Right hindlimb (tissue), 1 donor: ENCODE data around the gene CBFA2T3.
A peak's percentile ranks its signal among the peaks of the same experiment; 100 is the strongest.
"Not testable (repeated sequence)": the region's sequence is repeated elsewhere in the genome, so short reads cannot be mapped to it uniquely, and the experiment has no call there.

Source experiments
- DNase-seq: peaks from one replicate; pipeline ENCODE4 v3.0.0-alpha.2; 2018

Gene CBFA2T3

GRCh38 chr16:88977018-88977811, at the start of gene CBFA2T3:
CBFA2T3 (minus strand) TSS chr16:88977207; CDS start chr16:88976807, 400 bp downstream.
- peak; percentile 79 for DNase-seq

- DNase-seq, result no peak
Measured at GRCh38 chr16:89026121-89026612, 49.2 kb upstream of the CBFA2T3 start.

- DNase-seq, result no peak
Measured at GRCh38 chr16:89025636-89026035, 48.6 kb upstream of the CBFA2T3 start.

DNA sequence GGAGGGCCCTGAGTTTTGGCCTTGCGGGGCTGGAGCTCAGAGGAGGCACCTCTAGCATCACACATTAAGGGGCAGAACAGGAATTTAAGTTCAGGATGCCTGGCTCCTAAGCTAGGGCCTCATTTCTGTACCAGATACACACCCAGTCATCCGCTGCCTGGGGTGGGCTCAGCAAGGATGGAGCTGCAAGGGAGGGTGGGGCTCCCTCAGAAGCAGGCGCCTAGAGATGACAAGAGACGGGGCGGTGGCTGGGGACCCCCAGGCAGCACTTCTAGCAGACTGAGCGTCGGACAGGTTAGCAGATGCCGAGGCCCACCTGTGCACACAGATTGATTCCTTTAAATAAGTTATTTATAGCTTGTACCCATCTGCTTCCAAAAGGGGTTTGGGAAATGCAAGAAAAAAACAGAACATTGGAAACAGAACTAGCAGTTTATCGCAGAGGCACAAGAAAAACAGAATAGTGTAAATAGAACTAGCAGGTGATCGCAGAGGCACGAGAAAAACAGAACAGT, 47.6 kb upstream of the CBFA2T3 start:
- DNase-seq, result no peak

GRCh38 chr16:89023621-89024511, 46.9 kb upstream of the CBFA2T3 start:
- no peak for DNase-seq

GRCh38 chr16:89023151-89023551, 46.1 kb upstream of the CBFA2T3 start:
- DNase-seq, result no peak

DNA sequence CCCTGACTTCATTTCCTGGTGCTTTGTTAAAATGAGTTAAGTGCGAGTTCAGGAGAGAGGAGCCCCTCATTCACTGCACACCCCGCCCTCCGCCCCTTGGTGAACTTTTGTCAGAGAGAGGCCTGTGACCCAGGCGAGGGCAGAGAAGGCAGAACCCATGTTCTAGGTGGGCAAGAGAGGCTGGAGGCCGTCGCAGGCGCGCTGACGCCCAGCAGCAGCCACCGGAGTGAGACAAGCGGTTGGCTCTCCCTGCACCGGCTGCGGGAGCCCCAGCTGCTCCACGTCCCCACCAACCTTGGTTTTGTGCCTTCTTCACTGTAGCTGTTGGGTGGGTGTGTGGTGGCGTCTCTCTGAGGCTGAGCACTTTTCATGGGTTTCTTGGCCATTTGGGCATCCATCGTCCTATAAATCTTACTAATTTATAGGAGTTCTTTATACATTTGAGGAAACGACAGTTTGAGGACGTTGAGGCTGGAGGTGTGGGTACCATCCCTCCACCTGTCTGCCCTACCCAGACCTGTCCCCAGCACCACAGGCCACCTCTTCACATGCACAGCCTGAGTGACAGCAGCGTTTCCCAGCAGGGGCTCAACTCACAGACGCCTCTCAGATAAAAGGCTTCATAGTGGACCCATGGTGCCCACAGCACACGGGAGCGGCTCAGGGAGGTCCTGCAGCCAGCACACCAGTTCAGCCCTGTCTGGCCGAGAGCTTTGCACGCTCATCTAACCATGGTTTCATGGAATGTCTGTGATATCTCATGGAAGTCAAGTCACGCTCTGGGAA, 45.2 kb upstream of the CBFA2T3 start:
- no peak for DNase-seq

GRCh38 chr16:89020925-89021595, 44.1 kb upstream of the CBFA2T3 start:
- no peak for DNase-seq

- no peak for DNase-seq
Measured at GRCh38 chr16:89020068-89020924, 43.3 kb upstream of the CBFA2T3 start.

GRCh38 chr16:89019511-89019910, 42.5 kb upstream of the CBFA2T3 start:
- DNase-seq, result no peak

- DNase-seq, result no peak
Measured at GRCh38 chr16:89018282-89019158, 41.5 kb upstream of the CBFA2T3 start.

GRCh38 chr16:89017543-89018281, 40.7 kb upstream of the CBFA2T3 start:
- no peak for DNase-seq

- DNase-seq, result not testable (repeated sequence)
Measured at GRCh38 chr16:89016561-89016960, 39.6 kb upstream of the CBFA2T3 start.

GRCh38 chr16:89015271-89015859, 38.4 kb upstream of the CBFA2T3 start:
- no peak for DNase-seq

GRCh38 chr16:89014403-89015230, 37.6 kb upstream of the CBFA2T3 start:
- DNase-seq, result no peak

DNA sequence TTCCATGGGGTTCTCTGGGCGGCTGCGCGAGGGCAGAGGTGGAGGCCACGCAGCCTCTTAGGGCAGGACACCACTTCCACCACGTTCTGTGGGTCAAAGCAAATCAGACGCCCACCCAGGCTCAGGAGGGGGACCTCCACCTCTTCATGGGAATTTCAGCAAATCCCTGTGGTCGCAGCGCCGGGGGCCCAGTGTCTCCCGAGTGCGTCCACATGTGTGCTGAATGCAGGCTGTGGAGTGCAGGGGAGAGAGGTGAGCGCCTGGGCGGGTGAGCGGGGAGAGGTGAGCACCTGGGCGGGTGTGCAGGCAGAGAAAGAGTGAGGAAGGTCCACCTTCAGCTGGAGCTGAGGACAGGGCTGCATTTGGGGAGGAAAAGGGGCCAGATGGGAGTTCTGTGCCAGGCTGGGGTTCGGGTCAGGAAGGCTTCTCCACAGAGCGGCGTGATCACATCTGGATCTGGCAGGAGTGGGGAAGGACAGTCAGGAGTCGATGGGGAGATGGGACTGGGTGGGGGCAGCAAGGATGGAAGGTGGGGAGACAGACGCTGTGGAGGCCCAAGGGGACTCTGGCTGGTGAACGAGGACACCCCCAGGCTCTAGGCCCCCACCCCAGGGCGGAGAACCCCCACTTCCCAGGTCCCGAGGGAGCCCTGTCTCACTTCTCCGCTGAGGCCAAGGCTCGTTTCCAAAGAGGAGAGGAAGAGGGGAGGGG, 36.8 kb upstream of the CBFA2T3 start:
- DNase-seq, result no peak

GRCh38 chr16:89013111-89013510, 36.1 kb upstream of the CBFA2T3 start:
- no peak for DNase-seq
